SH-SY5Y (cell line): ENCODE measurements around the gene CNPY4.

ENCODE experiments used
- GATA2 ChIP-seq: IDR thresholded peaks from 2 replicates; pipeline ENCODE4 v1.6.1; 2011; ENCODE audit warnings: mild to moderate bottlenecking, low read depth, low read length
- GATA3 ChIP-seq: IDR thresholded peaks from 2 replicates; pipeline ENCODE4 v1.6.1; 2011; ENCODE audit warnings: low read depth, mild to moderate bottlenecking, low read length, moderate library complexity

DNA sequence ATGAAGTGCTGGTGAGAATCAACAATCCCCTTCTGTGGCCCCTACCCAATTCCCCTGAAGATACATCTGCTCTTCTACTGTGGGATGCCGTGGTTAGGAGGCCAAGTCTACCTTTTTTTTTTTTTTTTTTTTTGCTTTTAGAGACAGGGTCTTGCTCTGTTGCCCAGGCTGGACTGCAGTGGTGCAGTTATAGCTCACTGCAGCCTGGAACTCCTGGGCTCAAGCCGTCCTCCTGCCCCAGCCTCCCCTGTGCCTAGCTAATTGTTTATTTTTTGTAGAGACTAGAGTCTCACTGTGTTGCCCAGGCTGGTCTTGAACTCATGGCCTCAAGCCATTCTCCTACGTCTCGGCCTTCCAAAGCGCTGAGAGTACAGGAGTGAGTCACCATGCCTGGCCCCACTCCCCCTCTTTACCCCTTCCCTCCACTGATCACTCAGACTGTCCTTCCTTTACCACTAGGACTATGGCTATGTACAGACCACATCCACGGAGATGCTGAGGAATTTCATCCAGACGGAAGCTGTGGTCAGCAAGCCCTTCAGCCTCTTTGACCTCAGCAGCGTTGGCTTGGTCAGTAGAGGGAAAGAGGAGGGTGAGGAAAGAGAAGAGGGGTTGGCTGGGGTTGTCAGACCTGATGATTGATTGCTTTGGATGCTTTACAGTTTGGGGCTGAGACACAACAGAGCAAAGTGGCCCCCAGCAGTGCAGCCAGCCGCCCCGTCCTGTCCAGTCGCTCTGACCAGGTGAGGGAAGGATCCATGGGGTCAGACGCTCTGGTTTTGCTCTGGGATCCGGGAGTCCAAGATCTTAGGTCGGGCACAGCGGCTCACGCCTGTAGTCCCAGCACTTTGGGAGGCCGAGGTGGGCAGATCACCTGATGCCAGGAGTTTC, 16.2 kb upstream of the CNPY4 start:
- TF ChIP-seq GATA2 (no peak), GATA3 (no peak)
